ENCODE results near the gene CDC45.

The CDC45 gene

DNA sequence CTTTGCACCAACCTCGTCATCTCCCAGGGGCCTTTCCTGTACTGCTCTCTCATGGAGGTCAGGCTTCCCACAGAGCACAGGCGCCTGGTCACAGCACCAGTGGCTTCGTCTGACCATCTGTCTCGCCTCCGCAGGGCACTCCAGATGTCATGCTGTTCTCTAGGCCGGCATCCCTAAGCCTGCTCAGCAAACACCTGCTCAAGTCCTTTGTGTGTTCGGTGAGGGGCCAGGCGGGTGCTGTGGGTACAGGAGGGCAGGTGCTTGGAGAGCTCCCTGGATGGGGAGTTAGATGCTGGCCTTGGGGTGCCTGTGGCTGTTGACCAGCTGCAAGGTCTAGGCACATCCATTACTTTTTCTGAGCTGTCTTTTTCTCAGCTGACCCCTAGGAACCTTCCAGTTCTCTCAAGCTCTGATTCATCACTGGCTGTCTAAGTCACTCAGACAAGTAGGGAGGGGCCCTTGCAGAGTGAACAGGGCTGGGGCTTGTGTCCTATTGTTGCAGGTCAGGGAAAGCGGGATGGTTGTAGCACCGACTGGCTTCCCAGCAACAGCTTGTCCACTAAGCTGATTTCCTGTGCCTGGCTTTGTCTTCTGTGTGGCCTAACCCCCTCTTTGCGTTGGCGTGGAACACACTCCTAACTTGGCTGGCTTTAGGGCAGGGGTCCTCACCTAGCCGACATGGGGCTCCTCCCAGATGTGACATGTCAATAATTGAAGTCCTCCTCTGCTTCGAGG is 35.3 kb downstream of the CDC45 start:
- no peak for DNase-seq

DNA sequence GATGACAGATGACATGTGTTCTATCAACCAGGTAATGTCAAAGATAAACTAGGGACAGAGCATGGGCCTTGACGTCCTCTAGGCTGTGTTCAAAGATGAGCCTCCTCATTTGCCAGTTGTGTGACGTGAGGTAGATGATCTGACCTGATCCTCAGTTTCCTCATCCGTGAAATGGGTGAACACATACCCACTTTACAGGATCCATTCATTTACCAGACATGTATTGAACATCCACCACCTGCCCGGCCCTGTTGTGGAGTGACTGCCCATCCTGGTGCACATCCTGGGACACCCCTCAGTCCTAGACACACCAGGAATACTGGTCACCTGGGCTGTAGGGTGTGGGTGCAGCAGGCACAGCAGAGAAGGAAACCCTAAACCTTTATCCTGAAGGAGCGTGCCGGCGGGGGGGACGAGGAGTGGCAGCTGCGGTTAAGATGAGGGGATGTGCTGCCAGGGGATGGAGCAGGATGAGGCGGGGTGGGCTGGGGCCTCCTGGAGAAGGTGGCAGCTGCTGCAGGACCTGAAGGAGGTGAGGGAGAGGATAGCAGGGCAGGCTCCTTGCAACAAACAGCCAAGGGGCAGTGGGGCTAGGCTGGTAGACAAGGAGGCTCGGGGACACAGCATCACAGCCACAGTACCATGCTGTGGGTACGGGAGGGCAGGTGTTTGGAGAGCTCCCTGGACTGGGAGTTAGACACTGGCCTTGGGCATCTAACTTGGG is 36.1 kb downstream of the CDC45 start:
- no peak for DNase-seq

DNA sequence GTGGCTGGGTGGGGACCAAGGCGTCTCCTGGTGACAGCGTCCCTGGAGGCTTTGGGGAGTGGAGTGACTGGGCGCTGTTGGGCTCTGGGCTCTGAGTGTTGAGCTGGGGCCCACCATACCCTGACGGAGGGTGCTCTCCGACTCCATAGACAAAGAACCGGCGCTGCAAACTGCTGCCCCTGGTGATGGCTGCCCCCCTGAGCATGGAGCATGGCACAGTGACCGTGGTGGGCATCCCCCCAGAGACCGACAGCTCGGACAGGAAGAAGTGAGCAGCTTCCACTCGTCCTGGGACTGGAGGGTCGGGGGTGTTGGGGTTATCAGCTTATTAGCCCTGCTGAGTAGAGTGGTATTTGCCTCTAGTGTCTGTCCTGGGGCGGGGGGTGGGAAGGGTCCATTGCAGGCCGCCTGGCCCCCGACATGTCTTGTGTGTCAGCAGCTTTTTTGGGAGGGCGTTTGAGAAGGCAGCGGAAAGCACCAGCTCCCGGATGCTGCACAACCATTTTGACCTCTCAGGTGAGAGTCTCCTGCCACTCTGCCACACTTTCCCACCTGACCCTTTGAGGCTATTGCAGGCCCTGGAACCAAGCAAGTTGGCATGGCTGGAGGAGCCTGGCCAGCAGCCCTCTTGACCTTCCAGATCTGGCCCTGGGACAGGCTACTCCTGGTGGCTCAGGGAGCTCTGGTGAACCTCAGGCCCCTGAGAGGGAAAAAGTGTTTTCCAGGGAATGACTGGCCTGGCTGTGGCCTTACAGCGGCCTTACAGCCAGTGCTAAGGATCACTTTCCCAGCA is 36.9 kb downstream of the CDC45 start:
- DNase-seq = no peak

DNA sequence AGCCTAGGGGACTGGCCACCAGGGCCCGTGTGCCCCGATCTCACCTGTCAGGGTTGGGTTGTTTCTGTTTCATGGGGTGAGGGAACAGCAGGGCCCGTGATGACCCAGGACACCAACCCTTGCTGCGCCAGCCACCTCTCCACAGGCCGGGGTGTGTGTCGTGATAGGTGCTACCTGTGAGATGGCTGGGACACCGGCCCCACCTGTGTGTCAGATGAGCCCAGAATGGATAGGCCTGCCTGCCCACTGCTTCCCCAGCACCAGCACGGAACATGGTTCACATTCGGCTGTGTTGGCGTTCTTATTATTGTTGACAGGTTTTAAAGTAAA is 37.4 kb downstream of the CDC45 start:
- no peak for DNase-seq

DNA sequence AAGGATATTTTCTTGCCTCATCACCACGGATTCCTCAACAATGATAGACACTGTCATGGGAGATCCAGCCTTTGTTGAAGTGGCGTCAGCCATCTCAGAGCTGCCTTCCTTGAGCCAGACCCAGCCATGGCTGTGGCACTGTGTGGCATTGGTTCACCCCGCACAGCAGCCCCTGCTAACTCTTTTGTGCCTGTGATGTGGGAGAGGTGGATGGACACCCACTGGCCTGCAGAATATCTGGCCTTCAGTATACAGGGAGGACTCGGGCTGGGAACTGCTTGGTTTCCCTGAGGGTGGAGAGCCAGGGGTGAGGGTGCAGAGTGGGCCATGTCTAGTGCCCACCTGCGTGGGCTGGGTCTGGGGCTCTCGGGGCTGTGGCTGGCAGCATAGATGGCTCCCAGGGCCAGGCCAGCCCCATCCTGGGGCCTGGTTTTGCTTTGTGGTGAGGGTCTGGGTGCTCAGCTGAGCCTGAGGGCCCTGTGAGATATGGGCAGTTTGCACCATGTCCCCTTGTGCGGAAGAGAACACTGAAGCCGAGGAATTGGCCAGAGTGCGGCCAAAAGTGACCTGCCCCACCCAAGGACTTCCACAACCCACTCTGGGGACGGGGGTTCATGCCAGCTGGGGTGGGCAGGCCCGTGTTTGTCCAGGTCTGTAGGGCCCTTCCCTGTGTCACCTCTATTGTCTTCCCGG is 38.3 kb downstream of the CDC45 start:
- DNase-seq = no peak

DNA sequence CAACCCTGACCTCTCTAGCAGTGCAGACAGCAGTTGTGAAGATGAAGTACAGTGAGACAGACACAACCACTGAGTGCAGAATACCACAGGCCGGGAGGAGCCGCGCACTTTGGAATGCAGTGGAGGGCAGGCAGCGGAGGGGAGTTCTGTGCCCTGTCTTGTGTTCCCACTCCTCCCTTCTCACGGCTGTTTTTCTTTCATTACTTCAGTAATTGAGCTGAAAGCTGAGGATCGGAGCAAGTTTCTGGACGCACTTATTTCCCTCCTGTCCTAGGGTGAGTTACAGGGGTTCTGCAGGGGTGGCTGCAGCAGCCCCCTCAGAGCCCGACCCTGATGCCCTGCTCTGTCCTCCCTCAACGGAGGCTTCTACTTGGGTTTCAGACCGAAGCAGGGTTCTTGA is 38.9 kb downstream of the CDC45 start:
- DNase-seq = no peak

DNA sequence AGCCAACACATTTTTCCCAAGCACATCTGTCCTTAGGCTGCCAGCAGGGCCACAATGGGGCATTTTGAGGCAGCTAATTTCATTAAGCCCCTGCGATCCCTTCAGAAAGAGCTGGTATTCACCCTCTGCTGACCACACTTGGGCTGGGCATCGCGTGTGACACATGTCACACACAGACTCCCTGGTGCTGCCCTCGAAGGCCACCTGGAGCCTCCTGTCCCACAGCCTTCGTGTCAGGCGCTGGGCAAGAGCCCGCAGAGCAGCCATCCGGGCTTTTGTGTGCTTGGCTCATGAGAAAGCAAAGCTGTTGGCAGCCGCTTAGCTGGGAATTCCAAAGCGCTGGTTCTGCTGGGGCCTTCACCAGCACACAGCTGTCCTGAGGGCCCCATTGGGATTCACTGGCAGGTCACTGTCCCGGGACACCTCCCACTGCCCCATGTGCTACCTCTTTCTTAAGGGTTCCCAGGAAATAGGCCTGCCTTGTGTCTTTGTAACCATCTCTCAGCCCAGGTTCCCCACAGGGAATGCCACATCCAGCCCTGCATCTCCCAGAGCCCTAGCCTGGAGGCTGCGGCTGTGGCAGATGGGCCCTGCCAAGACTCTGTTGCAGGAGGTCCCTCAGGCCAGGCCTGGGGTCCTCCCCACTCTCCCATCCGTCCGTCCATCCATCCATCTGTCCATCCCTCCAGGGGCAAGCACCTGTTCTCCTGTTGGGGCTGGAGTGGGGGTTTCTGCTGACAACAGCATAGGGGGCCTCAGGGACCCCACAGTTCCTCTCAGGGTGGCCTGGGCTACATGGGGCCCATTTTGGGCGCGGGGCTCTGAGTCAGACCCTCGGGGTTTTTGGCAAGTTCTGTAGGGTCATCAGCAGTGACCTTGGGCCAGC is 39.6 kb downstream of the CDC45 start:
- DNase-seq = peak in 11 of 51 donors; percentile 7 to 49 (median 22)

DNA sequence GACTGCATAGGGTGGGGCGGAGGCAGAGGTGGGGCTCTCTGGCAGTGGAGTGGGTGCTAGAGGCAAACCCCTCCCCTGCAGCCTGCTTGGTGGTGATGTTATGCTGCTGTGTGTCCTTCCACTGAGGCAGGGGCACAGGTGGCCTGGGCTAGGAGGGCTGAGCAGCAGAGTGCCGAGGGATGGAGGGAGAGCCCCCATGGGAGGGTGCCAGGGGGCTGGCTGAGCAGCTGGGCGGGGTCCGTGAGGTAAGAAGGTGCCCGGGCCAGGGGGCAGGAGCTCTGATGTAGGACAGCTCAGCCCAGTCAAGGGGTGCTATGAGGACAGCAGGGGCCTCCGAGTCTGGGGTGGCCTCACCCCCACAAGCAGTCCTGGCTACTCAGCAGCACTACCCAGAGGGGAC is 40.3 kb downstream of the CDC45 start:
- DNase-seq = no peak

DNA sequence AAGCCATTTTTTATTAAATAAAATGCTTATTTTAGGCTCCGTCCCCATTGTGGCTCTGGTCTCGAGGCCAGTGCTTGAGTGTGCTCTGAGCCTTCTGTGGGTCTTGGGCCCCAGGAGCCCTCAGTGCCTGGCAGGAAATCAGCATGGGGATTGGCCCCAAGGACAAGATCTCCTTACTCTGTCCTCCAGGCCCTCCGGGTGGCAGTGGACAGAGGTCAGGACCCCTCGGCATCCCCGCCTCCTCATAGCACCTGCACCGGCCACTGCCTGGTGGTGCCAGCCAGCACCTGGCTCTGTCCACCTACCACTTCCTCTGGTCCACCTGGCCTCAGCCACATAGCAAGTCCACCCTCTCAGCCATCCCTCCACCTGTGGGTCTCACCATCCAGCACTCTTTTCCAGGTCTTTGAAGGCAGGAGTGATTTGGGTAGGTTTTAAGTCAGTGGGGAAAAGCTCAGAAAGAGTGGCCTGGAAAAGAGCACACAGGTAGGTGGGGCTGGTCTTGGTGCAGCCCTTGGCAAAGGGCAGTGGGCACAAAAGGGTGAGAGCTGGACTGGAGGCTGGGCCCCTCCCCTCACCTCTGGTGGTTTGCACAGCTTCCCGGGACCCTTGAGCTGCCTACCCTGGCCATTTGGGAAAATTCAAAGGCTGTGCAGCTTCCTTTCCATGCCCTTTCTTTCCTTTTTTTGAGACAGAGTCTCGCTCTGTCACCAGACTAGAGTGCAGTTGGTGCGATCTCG is 41.0 kb downstream of the CDC45 start:
- DNase-seq = no peak

DNA sequence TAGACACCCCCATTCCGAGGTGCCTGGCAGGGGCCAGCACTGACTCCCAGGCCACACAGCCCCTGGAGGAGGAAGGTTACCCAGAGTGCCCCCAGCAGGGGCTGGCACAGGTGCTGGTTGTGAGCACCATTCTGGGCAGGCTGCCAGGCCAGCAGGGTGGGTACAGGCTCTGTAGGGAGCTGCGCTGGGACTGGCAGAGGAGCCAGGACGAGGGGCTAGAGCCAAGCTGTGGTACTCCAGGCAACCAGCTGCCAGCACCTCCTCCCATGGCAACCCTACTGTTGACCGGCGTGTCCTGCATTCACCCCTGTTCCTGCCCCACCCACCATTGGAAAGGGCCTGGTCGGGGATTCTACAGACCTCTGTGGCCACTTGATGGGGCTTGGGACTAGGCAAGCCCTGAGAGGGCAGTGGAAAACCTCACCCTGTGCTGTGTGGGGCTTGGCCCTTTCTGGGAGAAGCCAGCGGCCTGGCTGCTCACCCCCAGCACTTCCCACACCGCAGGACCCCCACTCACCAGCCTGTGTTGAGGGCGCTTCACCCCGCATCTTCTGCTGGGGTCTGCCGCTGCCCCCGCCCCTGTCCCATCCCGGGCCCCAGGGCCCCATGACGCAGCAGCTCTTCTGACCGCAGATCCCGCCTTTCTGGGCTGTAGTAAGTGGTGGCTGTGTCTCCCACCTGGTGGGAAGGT is 42.6 kb downstream of the CDC45 start:
- DNase-seq = peak in 39 of 51 donors; percentile 2 to 86 (median 45)

DNA sequence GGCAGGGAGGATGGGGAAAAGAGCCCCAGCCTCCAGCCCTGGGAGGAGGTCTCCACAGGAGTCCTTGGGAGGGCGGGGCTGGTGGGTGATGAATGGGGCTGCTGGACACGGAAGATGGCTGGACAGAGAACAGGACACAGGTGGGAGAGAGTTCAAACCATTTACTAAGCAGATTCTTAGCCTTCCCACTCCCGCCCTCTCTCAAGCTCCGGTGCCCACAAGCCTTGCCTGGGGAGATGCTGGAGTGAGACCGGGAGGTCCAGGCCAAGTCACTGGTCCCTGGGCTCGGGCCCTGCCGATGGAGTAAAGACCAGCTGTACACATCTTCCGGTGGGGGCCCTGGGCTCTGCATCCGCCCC is 43.1 kb downstream of the CDC45 start:
- DNase-seq = no peak

DNA sequence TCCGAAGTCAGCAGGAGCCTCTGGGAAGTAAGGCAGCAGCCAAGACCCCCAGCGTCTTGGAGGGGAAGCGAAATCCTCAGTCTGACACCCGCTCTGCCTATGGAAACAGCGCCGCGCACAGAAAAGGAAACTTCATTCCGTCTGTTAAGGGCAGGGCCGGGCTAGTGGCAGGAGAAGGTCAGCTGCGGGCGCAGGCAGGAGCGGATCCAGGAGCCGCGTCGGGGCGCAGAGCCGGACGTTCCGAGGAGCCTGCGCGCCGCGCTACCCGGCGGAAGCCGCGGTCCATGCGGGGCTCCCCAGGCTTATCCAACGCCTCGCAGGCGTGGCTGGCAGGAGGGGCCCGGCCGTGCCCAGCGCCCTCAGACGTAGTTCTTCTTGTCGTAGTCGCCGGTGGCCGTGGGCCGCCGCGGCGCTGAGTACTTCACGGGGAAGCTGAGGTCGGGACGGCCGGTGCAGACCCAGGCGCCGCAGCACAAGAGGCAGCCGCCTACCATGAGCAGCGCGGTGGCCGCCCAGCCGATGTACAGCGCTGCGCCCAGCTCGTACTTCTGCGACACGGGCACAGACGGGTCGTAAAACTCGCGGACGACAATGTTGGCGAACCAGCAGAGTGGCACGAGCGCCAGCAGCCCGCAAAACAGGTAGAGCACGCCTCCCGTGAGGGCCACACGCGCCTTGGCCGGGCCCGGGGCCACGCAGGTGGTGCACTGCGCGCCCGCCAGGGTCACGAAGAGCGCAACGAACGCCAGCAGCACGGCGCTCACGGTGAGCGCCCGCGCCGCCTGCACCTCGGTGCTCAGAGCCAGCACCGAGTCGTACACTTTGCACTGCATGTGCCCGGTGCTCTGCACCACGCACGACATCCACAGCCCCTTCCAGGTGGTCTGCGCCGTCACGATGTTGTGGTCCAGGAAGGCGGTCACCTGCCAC is 43.8 kb downstream of the CDC45 start:
- DNase-seq = no peak

DNA sequence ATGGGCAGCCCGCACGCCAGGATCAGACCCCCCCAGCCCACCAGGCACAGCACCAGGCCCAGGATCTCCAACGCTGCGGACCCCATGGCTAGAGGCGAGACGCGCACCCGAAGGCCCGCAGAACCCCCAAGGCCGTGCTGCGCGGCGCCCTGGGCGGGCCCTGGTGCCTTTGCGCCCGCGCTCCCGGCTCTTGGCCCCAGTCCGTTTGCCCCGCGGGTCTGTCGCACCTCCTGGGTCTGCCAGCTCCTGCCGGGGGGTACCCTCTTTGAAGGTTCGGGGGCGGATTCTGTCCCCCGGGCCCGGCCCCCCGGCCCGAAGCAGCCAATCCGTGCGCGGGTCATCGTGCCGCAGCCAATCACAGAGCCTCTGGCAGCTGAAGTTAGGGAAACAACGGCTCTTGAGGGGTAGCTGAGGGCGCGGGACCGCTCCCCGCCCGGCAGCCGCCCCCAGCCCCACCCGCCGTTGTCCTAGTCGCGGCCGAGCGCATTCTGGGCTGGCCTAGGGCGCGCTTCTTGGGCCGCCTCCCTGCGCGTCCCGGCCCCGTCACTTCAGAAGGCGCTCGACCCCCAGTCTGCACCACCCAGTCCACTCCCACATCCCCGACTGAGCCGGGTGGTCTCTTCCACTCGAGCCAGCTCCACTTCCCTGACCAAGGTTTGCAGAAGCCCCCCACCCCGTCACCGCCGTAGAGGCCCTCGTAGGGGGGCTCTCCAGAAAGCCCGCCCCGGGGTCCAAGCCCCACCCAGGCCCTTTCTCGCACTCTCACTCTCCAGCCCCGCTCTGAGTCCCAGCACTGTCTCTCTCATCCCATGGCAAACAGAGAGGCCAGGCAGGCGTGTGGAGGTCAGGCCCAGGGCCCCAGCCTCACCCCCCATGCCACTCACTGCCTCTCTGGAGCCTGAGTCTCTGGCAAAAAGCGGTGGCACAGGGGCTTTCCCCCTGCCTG is 44.7 kb downstream of the CDC45 start, which contains the start of gene CLDN5:
CLDN5 (minus strand) TSS at position 241 of the 946 bp plus-strand sequence; CDS start at position 86, 155 bp downstream.
- peak in 9 of 51 donors; percentile 5 to 37 (median 19) for DNase-seq

DNA sequence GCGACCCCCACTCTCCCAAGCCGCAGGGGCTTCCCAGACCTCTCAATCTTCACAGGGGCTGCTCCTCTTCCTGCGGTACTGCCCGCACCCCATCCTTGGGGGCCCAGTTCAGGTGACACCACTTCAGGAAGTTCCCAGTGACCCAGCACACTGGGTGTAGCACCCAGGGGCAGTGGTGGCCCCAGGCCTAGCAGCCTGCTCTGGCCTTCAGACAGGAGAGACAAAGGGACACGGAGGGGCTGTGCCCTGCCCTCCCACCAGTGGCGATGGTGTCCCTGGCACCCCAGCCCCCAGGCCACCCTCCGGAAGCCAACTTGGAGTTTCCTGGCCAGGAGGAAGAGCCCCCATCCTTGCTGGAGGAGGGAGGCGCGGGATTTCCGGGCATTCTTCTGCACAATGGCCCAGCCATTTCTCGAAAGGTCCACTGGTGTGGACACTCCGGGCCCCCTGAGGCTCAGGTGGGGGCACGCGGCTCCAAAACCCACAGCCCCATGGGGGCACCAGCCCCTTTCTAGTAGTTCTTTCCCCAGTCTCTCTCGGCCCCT is 45.5 kb downstream of the CDC45 start:
- DNase-seq = no peak

DNA sequence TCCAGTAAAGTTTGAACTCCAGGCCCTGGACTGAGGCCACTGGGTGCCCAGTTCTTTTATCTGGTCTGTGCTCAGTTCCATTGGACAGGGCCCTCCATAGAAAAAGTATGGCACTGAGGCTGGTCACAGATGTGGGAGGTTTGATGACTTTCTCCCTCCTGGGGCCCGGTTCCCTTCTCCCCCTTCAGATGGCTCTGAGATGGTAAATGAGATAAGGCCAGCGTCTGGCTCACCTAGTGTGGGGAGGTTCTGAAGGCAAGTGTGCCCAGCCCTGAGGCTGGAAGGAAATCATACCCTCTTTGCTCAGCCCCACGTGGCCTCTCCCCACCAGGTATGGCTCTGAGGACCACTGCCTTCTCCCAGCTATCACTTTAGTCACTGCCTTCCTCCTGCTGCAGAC is 45.9 kb downstream of the CDC45 start:
- no peak for DNase-seq

DNA sequence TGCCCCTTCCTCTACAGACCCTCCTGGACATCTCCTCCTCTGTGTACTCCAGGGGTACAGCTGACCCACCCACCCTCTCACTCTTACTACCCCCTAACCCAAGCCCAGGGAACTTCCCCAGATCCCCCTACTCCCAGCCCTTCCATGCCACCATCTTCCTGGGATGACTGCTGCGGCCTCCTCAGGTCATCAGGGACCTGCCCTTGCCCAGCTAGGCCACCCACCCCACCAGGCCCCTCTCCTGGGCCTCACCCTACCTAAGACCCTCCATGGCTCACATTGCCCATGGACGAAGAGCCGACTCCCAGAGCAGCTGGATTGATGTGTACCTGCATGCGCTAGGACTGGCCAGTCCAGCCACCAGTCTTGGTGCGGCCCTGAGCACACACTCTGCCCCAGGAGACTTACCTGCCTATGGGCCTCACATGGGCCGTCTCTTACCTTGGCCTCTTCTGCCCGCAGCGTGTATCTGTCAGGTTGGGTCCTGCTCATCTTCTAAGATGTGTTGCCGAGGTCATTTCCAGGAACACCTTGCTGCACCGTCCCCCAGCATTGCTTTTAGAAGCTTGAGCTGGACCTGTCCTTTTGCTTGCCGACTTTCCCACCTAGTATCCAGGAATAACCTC is 46.5 kb downstream of the CDC45 start:
- DNase-seq = no peak
